Nucleus accumbens (tissue), 56 donors: Measurements from ENCODE around the gene UBA6.
"Not testable (repeated sequence)": the region's sequence is repeated elsewhere in the genome, so short reads cannot be mapped to it uniquely, and the experiment has no call there.

Source experiments
- DNase-seq, 56 donors: peaks; one replicate each; lab custom pipeline; 2025; lab: John Stamatoyannopoulos, UW

UBA6 gene

DNA sequence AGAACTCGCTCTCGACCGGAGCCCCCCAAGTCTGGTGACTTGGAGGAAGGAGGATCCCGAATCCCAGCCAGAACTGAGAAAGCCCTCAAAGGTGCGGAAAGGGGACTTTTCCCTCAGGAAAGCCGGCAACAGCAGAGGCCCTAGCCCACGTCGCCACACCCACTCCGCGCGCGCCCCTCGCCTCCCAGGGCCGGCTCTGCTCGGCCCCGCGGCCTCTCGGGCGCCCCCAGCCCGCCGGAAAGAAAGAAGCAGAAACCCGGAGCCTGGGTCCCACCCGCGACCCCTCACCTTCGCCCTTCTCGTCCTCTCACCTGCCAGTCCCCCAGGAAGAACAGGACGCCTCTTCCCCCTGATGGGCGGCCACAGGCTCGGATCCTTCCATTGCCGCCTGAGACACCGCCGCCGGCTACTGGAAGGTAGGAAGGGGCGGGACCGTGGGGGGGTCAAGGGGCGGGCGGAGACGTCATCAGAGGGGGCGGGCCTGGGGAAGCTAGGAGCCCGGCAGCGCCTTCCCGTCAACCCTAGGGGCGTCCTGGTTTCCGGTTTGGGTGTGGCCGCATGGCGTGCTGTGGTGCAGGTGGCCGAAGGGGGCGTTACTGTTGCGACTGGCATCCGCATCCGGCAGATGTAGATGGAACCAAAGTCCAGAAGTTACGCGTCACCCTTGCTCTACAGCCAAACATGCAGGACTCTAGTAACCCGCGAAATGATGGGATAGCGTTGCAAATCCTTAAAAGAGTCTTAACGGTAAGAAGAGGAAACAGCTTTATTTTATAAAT, at the start of gene UBA6:
Gene UBA6, minus strand, starts transcription at position 418 of the 779 bp plus-strand sequence. Its CDS starts 36 bp downstream, at position 382.
- peak; percentile 49 to 97 (median 92) for DNase-seq

DNA sequence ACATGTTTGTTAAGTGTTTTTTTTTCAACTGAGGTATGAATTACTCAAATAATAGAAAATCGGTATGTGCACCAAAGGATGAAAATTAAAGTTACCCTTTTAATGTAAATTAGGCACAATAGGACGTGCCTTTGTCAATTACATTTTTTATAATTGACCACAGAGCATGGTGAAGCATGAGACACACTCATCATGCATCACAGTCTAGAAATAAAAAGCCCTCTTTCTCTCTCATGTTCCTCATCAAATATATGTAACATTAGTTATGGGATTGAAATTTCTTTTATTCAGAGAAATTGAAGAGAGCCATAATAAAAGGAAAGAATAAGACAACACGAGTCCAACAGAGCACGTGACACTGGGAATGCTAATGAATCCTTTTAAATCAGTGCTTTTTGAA, 49.7 kb upstream of the UBA6 start:
- no peak for DNase-seq

DNA sequence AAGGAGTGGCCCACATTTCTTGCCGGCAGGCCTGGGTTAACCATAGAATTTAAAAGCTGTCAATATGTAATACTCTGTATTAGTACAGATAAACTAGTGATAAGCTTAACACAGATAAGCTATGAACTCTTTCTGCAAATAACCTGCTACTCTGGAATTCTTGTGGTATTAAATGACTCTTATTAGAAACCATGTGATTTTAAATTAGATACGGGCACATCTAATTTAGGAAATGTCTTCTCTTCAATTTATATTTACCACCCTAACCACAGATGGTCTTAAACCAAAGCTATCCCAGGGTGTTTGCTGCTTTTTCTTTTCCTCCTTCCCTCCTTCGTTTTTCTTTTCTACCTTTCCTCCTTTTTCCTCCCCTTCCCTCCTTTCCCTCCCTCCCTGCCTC, 48.3 kb upstream of the UBA6 start:
- no peak for DNase-seq

DNA sequence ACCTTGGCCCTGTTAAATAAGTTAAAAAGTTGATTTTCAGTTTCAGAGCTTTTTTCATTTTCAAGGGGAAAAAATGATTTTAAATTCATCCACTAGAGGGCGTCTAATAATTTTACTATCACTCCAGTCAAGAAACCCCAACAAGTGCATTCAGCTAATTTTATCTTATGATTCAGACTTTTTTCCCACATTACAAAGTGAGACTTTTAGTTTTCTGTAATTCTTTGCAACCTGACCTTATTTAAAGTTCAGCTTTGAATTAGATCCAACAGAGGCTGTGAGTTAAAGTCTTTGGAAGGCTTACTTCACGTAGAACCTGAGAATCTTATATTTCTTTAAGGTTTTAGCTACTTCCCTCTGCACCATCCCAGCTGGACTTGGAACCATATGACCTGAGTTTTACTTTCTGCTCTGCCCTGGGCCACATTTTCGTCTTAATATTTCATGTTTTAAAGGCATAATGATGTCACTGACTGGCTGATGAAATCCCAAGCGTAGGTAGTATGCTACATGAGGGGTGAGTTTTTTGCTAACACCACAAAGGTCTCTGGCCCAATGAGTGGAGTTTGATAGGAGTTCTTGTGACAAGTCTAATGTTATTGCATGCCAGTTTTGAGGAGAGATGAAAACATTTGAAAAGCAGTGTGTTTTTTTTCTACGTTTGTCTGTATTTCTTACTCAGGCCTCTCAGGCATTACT, 46.0 kb upstream of the UBA6 start:
- no peak for DNase-seq

DNA sequence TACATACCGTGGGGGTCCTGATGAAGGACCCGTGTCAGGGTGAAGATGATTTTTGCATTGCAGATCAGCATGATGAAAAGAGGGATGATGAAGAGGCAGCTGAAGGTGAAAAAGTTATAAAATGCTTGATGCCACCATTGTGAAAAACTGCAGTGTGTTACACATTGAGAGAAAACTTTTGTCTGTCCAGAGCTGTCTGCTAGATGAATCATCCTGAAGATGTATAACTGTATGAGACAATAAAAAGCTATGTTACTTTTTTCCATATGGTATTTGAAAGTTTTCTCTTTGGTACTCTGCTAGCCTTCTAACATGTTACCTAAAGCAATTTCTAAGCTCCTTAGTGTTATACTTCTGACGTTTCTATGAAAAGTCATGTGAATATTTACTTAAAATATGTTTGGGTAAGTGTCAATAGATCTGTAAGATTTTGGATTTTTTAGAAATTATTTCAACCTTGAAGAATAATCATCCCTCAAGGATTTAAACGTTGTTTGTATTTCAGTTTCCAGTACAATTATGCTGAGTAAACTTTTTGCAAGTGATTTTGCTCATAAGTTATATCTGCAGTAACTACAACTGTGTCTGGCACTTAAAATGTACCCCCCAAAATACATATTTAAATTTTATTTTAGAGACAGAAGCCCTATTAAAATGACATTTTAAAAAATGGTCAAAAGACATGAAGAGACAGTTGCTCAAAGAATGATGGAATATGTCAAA, 43.8 kb upstream of the UBA6 start:
- no peak for DNase-seq

DNA sequence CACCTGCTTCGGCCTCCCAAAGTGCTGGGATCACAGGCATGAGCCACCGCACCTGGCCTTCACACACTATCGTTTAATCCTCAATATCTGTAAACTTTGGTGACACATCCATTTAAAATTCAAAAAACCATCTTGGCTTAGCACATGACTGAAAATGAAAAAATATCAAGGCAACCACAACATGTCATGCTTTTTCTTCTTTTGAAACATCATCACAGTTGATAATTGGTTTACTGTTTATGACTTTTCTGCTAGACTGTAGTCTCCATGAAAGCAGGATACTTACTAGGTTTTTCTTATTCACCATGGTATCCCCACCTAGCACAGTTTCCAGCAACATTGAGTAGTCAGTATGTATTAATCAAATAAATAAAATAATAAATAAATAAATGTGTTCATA, 42.2 kb upstream of the UBA6 start:
- DNase-seq: no peak

DNA sequence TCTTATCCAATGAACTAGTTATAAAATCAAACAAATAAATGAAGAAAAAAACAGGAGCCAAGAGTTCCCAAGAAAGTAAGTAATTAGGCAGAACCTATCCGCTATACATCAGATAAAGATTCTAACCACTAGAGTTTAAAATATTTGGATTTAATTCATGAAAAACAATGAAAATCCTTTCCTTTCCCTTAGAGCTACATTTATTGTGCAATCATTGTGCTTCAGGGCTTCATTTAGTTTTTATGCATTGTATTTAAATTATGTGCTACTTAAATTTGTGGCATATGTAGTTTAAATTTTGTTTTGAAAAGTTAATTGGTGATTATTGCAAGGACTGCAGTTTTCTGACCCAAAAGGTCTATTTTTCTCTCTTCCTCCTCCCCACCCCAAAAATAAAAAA, 35.3 kb upstream of the UBA6 start:
- DNase-seq: no peak

DNA sequence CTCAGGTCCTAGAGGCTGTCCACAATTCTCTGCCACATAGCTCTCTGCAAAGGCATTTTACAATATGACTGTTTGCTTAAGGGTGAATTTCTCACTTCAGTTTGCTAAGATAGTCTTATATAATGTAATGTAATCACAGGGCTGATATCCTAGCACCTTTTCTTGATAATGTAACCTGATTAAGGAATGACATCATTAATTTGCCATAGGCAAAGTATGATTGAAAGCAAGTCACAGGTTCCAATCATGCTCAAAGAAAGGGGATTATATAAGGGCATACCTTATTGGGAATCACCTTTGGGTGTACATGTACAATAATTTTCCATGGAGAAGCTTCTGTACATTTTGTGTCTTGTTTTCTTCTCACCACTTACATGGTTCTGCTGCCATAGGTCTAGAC, 34.4 kb upstream of the UBA6 start:
- DNase-seq: no peak

DNA sequence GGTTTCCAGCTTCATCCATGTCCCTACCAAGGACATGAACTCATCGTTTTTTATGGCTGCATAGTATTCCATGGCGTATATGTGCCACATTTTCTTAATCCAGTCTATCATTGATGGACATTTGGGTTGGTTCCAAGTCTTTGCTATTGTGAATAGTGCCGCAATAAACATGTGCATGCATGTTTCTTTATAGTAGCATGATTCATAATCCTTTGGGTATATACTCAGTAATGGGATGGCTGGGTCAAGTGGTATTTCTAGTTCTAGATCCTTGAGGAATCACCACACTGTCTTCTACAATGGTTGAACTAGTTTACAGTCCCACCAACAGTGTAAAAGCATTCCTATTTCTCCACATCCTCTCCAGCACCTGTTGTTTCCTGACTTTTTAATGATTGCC, 29.6 kb upstream of the UBA6 start:
- not testable (repeated sequence) for DNase-seq

DNA sequence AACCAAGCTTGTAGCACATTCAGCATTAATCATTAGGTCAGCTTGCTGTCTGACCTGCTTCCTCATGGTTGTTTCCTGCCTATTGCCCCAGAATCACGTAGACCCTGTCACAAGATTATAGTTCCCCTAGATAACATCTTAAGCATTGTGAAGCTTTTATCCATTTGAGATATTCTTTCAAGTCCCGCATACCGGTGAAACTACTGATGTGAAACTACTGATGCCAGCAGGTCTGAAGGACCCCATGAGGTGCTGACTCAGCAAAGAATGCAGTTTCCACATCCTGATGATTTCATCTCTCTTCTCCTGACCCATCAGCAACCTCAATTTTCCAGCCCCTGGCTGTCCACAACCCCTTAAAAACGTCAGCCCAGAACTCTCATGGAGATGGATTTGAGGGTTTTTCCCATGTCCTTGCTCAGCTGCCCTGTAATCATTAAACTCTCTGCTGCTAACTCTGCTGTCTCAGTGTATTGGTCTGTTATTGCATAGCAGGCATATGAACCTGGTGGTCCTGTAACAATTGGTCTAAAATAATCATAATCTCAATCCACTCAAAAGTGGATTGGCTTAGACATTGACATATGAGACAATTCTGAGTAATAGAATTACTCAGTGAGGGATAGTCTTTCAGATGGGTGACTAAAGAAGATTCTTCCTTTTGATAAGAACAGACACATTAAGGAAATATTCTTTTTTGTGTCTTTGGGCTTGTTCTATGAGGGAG, 26.3 kb upstream of the UBA6 start:
- DNase-seq: no peak

DNA sequence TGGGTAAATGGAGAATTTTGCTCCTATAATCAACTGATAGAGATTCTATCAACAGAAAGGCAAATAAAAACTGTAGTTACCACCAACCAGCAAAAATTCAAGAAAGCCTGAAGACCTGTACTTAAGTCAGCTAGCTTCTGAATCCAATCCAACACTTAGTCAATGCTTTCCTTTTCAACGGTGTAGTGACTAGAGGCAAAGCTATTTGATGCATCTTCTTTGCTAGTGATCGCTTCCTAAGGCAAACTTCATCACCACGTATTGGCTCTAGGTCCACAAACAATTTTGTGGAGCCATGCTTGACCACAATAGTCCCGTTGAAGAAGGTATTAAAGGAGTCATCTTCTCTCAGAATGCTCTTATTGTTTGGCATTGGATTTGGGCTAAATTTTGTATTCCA, 25.0 kb upstream of the UBA6 start:
- DNase-seq: no peak

DNA sequence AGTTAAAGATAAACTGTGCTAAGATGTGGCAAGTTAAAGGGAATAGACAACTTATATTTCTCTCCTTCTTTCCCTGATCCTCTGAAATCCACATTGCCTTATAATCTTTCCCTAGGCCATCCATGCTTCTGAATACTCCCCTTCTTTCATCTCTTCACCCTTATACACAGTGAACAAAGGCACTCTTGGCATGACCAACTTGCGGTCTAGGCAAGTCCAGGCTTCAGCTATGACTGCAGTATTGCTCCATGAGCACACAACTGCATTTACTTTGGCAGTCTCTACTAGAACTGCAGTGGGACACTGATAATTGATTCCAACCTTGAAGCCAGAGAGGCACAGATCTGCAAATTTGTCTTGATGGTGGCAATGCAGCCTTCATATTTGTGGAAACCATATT, 24.2 kb upstream of the UBA6 start:
- no peak for DNase-seq

DNA sequence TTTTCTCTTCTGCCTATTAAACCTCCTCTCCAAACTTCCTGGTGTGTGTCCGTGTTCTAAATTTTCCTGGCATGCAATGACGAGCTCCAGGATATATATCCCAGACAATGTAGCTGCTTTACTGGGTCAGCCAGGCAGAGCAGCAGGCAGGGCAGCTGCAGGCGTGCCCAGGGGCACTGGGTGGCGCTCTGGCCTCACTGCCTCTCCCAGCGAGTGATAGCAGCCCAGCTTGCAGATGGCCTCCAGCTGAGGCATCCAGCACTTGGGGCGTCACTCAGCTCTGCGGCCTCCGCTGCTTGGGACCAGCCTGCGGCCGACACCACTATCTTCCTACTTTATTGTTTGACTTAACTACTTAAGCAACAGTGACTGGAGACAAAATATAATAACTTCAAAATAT, 23.0 kb upstream of the UBA6 start:
- DNase-seq: peak in 1 of 56 donors; percentile 18

DNA sequence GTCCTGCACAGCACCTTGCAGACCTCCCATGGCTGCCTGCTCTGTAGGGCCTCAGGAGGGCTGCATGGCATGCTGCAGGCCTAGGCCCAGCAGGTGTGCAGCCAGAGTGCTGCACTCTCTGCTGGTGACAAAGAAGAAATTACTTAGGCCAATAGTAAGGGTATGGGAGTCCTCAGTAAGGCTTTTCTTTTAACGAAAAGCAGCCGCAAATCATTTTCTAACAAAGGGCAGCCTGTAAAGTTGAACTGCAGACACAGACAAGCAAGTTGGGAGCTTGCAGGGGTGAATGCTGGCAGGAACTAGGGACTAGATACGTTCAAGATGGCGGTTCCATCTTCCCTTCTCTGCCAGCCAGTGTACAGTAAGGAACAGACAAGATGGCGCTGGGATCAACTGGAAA, 22.4 kb upstream of the UBA6 start:
- DNase-seq: no peak

DNA sequence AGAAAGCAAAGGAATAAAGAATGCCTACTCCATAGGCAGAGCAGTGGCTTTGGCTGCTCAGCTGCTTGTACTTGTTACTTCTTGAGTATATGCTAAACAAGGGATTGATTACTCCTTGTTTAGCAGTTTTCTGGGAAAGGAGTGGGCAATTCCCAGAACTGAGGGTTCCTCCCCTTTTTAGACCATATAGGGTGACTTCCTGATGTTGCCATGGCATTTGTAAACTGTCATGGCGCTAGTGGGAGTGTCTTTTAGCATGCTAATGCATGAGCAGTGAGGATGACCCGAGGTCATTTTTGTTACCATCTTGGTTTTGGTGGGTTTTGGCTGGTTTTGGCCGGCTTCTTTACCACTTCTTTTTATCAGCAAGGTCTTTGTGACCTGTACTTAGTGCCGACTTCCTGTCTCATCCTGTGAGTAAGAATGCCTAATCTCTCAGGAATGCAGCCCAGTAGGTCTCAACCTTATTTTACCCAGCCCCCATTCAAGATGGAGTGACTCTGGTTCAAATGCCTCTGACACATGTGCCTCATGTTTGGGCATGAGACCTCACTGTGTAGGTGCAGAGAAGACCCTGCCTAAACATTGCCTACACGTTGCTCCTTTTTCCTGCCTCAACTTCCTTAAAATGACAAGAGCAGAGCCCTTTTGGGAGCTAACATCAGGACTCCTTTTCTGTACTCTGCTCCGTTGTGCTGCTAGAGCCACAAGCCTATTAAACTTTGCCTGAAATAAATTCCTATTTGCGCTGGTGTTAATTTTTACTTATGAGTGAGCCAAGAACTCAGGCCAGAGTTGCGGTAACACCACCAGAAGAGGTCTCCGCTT, 21.0 kb upstream of the UBA6 start:
- no peak for DNase-seq

DNA sequence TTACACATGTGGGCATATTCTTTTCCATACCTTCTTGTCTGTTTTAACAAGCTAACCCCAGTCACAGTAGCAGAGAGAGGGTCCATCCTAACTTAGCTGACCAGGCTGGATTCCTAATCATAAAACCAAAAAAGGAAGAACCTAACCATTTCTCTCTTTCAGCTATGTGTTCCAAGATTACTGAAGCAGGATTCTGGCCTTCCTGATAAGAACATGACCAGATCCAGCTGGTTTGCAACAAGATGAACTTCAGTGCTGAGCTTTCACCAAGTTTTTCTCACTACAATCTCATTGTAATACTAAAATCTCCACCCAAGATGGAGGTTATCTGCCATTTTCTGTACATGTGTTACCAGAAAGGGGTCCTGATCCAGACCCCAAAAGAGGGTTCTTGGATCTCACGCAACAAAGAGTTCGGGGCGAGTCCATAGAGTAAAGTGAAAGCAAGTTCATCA, 20.4 kb upstream of the UBA6 start:
- no peak for DNase-seq

DNA sequence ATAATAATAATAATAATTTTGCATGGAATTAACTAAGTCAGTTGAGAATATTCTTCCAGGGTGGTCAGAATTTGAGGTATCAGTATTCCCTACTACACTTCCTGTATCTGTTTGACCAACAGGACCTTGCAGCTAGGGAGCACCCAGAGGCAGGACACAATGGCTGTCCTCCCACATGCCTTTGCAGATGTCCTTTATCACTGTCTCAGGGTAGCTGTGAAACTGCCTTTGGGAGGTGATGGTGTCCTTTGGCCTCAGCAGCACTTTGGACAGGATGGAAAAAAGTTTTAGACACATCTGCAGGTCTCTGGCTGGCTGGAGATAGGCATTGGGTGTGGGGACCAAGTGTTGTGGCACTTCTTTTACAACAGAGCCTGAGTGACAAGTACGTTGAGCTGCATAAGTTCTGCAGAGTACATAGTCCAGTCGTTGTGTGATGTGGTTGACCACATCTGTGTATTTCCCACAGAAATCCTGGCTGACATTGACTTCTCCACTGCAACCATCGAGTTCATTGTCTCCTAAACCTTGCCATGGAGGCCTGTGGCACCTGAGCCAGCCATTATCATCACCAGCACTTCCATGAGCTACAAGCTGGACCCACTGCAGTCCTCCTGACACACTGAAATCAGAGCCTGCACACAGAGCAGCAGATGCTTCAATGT, 19.1 kb upstream of the UBA6 start:
- no peak for DNase-seq

DNA sequence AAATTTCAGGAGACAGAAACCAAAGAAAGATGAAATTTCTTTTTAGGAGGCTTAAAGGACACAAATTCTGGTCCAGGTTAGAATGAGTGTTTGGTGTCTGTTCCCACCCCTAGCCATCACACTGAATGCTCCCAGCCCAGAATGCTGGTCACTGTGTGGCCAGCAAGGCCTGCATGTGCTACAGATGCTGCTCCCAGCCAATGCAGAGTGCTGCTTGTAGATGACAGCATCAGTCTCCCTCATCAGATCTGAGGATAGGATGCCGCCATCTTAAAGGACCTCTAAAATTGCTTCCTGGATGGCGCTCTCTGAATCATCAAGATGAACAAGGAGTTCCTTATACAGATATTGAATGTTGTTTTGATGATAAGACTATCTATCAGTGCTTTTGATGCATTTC, 17.9 kb upstream of the UBA6 start:
- no peak for DNase-seq

DNA sequence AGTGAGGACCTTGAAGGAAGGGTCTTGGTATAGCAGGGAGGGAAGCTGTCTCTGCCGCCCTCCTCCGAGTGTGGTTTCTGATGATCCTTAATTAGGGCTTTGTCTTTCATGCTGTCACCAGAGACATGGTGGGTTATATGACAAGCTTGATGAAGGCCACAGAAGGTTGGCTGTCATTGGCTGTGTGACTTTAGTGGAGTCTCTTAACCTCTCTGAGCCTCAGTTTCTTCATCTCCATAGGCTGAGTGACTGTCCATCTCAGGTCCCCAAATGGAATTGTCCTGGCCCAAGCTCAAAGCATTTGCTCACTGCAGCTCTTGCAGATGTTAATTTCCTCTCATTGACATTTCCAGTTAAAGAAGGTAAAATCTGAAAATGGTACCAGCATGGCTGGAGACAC, 16.6 kb upstream of the UBA6 start:
- no peak for DNase-seq
